Bone marrow (tissue), 2 donors: Measurements from ENCODE around the gene COL18A1.

Experiments used
- DNase-seq, 2 donors: peaks; one replicate each; lab custom pipeline; 2025; lab: John Stamatoyannopoulos, UW

COL18A1 gene

DNA sequence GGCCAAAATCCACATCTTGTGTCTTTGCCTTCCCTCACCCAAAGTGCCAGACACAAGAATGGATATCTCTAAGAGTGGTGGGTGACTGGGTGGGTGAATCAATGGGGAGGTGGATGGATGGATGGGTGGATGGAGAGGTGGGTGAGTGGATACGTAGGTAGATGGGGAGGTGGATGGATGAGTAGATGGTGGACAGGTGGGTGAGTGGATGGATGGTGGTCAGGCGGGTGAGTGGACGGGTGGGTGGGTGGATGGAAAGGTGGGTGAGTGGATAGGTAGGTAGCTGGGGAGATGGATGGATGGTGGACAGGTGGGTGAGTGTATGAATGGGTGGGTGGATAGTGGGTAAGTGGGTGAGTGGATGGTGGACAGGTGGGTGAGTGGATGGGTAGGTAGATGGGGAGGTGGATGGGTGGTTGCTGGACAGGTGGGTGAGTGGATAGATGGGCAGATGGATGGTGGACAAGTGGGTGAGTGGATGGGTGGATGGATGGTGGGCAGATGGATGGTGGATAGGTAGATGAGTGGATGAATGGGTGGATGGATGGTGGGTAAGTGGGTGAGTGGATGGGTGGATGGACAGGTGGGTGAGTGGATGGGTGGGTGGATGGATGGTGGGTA lies 103.0 kb downstream of the COL18A1 start:
- no peak for DNase-seq

DNA sequence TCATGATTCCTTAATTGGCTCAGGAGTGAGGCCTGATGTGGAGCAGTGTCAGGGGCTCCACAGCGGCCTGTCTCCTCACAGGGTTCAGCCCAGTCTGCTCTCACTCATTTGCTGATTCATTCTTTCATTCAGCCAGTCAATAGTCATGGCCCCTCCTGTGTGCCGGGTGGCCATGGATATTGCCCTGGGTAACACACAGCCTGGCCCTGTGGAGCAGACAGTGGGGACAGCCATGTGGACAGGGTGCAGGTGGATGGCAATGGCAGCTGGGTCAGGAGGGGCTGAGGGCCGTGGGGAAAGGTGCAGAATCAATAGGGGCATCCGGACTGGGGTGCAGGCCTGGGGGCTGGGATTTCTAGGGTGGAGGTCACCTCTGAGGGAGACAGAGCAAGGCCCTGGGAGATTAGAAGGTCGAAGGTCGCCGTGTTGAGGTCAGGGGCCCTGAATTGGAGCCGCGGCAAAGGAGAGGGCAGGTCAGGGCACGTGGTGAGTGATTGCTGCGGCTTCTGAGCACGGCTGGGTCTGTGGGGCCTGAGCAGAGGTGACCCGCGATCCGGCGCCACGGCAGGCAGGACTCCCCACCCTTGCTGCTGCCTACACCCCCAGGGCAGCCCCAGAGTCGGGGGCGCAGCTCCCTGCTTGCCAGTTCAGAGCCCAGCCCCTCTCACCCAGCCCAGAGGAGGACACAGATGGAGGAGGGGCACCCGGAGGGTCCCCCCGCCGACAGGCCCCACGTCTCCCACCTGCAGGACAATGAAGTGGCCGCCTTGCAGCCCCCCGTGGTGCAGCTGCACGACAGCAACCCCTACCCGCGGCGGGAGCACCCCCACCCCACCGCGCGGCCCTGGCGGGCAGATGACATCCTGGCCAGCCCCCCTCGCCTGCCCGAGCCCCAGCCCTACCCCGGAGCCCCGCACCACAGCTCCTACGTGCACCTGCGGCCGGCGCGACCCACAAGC lies 103.9 kb downstream of the COL18A1 start:
- DNase-seq = no peak

DNA sequence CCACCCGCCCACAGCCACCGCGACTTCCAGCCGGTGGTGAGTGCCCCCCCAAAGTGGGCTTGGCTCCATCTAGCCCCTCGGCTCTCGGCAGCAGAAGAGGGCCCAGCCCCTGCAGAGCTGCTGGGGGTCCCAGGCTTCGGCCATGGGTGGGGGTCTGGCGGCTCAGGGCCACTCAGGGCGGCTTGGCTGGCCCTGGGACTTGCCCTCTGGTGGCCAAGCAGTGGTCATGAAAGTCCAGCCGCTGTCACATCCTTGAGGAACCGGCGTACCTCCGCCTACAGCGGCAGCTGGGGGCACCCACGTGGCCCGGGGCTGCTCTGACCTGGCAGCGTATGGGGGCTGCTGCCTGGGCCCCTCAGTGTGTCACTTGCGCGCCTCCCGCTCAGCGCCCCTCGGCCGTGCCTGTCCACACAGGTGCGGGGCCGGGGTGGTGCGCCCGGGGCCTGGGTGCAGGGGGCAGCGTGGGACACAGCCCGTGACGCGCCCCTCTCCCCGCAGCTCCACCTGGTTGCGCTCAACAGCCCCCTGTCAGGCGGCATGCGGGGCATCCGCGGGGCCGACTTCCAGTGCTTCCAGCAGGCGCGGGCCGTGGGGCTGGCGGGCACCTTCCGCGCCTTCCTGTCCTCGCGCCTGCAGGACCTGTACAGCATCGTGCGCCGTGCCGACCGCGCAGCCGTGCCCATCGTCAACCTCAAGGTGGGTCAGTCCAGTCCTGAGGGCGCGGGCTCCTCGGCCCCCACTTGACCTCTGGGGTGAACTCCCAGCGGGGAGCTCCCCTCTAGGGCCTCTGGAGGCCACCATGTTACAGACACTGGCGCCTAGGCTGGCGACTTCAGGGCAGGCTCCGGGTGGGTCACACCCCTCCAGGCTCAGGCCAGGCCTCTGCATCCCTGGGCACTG lies 104.9 kb downstream of the COL18A1 start:
- DNase-seq = no peak

DNA sequence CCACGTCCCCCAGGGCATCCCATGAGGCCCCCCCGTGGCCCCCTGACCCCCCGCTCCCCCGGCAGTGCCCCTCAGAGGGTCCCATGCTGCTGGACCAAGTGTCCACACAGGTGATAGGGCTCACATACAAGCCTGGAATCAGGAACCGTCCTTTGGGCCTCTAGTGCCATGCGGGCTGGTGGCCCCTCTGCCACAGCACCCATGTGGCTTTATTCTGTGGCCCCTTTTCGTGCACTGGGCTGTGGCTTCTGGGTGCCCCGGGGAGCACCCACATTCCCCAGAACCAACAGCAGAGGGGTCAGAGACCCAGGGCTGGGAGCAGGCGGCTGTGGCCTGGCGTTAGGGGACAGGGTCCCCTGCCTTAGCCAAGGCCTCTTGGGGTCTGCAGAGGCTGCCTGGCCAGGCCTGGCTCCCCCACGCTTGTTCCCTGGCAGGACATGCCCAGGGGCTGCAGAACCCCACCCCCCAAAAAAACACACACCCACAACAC lies 105.5 kb downstream of the COL18A1 start:
- no peak for DNase-seq

DNA sequence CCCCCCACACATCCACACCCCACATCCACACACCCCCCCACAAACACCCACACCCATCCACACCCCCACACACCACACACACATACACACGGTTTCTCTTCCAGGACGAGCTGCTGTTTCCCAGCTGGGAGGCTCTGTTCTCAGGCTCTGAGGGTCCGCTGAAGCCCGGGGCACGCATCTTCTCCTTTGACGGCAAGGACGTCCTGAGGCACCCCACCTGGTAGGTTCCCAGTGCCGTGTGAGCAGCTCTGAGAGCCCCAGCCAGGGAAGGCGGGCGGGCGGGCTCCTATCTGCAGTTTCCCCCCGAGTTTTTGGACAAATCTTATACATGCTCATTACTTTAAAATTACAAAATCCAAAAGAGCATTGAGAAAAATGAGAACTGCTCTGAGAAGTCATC lies 106.0 kb downstream of the COL18A1 start:
- DNase-seq = no peak

DNA sequence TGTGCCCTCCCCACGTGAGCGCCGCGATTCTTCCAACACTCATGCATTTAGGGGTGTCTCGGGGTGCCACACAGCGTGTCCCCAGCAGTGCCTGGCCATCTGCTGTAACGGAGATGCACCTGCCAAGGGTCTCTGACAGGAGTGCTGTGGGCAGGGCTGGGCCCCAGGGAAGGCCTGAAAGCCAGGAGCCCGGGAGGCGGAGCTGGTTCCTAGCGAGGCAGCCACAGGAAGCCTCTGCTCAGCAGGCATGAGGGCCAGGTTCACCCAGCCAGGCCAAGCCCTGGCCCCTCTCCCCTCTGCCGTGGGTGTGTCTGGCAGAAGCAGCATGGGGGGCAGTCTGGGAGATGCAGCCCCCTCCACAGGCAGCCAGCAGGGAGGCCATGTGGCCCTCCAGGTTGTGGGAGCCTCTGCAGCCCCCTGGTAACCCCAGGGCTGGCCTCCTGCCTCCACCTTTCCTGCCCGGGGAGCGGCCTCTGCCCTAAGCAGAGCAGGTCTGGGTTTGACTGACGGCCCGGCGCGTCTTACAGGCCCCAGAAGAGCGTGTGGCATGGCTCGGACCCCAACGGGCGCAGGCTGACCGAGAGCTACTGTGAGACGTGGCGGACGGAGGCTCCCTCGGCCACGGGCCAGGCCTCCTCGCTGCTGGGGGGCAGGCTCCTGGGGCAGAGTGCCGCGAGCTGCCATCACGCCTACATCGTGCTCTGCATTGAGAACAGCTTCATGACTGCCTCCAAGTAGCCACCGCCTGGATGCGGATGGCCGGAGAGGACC lies 106.9 kb downstream of the COL18A1 start:
- no peak for DNase-seq

DNA sequence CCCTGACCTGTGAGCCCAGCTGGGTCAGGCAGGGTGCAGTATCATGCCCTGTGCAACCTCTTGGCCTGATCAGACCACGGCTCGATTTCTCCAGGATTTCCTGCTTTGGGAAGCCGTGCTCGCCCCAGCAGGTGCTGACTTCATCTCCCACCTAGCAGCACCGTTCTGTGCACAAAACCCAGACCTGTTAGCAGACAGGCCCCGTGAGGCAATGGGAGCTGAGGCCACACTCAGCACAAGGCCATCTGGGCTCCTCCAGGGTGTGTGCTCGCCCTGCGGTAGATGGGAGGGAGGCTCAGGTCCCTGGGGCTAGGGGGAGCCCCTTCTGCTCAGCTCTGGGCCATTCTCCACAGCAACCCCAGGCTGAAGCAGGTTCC lies 107.6 kb downstream of the COL18A1 start:
- DNase-seq = no peak

DNA sequence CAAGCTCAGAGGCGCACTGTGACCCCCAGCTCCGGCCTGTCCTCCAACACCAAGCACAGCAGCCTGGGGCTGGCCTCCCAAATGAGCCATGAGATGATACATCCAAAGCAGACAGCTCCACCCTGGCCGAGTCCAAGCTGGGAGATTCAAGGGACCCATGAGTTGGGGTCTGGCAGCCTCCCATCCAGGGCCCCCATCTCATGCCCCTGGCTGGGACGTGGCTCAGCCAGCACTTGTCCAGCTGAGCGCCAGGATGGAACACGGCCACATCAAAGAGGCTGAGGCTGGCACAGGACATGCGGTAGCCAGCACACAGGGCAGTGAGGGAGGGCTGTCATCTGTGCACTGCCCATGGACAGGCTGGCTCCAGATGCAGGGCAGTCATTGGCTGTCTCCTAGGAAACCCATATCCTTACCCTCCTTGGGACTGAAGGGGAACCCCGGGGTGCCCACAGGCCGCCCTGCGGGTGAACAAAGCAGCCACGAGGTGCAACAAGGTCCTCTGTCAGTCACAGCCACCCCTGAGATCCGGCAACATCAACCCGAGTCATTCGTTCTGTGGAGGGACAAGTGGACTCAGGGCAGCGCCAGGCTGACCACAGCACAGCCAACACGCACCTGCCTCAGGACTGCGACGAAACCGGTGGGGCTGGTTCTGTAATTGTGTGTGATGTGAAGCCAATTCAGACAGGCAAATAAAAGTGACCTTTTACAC lies 108.2 kb downstream of the COL18A1 start:
- no peak for DNase-seq

DNA sequence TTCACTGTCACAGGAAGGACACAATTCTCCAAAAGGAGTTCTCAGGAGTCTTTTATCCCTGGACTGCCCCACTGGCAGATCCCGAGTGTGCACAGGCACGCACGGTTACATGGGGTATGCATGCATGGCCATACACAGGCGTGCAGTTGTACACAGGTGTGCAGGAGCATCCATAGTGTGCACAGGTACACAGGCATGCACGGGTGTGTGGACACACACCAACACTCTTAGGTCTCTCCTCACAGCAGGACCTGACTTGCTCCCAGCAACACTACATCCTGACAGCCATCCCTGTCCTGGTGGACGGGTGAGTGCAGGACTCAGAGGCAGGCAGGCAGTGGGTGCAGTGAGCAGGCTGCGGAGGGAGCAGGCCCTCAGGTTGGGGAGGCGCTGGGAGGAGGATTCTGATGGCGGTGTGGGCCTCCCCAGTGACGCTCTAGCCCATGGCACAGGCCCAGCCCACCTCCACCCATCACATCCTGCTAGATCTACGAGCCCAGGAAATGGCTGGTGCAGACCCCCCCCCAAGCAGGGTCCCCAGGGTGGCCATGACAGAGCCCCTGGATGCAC lies 108.9 kb downstream of the COL18A1 start:
- DNase-seq = no peak

DNA sequence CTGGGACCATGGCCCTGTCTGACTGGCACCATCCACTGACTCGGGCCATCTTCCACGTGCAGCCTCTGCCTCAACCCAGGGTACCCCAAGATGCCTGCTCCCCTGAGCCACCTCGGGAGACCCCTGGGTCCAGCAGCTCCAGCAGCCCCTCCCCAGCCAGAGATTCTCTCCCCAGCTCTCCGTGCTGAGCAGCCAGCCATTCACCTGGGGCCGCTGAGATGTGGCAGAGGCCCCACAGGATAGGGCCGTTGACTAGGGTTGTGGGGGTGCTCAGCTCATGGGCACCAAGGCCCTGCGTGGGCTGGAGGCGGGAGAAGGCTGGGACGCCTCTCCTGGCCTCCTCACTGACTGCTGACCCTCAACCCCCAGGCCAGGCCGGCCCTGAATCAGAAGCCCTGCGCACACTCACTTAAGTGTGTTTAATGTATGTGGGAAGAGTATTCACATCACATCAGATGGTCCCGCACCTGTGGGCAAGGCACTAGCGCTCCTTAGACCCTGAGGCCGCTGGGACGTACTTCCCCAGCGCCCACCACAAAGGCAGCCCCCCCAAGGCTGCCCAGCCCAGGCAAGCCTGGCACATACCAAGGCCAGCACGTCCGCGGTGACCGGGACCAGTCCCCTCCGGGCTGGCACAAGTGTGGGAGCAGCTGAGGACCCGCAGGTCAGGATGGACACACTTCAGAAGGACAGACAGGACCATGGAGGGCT lies 109.5 kb downstream of the COL18A1 start:
- no peak for DNase-seq

DNA sequence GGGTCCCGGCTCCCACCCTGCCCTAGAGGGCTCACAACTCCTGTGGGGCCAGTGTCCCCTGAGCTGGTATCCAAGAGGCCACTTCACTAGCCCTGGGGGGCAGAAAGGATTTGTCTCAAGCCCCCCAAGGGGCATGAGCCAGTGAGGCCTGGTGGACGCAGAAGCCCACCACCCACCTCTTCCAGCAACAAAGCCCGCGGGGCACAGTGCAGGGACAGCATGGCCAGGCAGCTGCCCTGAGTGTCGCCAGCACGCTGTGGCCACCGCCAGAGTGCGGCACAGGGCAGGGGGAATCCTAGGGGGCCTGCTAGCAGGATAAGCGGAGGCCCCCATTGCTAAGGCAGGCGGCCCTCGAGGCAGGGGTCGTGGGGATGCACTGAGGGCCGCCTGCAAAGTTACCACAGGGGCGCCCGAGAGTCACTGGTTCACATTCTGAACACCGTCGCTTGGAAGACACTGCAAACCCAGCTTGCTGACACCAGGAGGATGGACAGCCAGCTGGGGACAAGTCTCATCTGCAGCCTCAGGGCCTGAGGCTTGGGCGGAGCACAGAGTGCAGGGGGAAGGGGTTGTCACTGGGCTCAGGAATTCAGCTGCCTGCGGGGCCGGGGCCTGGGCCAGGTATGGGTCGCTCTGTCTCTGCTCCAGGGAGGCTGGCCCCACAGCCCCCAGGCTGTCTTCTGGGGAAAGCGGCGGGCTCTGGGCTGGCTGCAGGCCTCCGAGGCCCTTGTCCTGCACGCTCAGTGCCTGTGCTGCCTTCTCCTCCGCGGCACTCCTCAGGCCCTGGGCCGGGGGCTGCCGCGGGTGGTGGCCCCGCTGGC lies 110.5 kb downstream of the COL18A1 start:
- DNase-seq = no peak

DNA sequence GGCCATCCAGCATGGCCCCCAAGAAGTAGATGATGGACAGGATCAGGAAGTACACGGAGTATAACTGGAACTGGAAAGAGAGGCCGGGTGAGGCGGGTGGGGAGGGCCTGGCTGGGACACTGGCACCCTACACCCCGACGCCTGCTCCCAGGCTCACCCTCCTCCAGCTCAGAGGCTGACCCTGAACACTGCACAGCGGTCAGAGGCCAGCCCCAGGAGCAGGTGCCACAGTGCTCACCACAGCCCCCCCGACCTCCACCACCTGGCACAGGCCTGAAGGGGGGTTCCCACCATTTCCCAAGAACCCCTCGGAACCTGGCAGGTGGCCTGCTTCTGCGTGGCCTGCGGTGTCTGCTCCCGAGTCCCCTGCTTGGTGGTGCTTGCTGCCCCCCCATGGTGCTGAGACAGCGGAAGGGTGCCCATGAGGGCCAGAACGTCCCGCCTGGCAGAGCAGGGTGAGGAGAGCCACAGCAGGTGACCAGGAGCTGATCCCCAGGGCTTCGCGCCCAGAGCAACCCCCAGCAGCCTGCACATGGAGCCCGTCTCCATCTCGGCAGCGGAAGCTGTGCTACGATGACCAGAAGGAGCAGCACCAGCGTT lies 111.2 kb downstream of the COL18A1 start:
- DNase-seq = no peak

DNA sequence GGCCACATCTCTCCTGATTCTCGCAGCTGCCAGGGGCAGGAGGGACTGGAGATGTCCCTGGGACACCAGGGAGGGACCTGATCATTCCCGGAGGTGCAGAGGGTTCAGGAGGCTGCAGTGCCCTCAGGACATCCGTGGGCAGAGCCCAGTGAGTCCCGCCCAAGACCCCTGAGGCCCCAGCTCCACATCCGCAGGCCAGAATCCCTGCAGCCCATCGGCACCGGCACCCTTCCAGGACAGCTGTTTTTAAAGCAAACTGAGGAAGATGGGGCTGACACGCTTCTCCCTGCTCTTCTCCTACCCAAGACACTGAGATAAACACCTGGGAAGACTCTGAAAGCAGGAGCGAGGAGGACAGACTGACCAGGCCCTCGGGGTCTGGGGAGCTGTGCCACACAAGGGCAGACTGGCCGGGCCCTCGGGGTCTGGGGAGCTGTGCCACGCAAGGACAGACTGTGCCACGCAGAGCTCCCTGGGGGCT lies 111.7 kb downstream of the COL18A1 start:
- no peak for DNase-seq

DNA sequence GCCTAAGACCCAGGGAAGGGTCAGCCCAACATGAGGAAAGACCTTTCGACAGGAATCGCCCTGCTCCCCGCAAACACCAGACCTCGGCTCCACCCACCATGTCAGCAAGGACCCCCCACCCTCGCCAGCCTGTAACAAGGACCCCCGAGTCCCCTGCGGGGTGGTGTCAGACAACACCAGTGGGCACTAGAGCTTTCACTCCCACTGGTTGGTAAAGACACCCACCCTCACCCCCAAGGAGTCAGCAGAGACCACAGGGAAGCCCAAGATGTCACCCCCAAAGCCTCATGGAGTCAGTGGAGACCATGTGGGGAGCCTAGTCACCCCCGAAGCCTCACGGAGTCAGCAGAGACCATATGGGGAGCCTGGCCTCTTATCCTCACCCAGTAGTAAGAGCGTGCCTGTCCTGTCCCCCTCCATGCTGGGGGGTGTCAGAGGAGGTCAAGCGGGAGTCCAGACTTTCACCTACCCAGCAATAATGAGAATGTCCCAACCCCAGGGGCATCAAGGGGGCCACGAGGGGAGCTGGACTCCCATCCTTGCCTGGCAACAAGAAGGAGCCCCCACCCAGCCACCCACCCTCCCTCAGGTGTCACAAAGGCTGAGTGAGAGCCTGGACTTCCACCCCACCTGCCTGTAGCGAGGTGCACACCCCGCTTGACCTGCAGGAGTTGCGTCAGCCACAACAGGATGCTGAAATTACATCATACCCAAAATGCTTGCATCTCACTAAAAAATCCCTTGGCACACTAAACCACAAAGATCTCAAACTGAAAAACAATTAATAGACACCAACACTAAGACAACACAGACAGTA lies 112.5 kb downstream of the COL18A1 start:
- DNase-seq = no peak

DNA sequence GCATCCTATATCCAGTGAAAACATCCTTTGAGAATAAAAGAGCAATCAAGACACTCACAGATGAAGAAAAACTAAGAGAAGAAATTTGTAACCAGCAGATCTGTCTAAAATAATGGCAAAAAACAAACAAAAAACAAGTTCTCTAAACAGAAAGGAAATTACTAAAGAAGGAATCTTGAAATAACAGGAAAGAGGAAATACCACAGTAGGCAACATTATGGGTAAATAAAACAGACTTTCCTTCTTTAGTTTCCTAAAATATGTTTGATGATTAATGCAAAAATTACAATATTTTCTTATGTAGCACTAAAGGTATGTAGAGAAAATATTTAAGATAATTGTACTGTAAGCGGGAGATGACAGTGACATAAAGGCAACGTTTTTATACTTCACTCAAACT lies 113.8 kb downstream of the COL18A1 start:
- DNase-seq = no peak

DNA sequence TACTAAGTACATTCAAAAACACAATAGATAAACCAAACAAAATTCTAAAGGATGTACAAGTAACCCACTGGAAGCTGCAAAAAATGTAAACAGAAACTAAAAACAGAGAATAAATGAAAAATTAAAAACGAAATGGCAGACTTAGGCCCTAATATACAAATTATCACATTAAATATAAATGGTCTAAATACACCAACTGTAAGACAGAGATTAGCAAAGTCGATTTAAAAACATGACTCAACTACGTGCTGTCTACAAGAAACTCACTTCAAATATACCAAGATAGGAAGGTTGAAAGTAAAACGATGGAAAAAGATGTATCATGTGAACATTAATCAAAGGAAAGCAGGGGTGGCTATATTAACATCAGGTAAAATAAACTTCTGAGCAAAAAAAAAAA lies 114.2 kb downstream of the COL18A1 start:
- no peak for DNase-seq

DNA sequence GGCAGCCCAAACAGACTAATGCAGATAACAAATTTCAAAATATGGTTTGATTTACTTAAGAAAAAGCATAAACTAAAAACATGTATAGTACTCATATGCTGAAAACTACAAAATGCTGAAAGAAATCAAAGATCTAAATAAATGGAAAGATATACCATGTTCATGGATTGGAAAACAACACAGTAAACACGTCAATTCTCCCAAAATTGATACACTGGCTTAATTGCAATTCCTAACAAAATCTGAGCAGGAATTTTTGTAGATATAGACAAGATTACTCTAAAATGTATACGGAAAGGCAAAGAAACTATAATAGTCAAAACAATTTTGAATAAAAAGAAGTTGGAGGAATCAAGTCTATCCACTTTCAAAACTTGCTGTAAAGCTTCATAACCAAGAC lies 116.3 kb downstream of the COL18A1 start:
- DNase-seq = no peak

DNA sequence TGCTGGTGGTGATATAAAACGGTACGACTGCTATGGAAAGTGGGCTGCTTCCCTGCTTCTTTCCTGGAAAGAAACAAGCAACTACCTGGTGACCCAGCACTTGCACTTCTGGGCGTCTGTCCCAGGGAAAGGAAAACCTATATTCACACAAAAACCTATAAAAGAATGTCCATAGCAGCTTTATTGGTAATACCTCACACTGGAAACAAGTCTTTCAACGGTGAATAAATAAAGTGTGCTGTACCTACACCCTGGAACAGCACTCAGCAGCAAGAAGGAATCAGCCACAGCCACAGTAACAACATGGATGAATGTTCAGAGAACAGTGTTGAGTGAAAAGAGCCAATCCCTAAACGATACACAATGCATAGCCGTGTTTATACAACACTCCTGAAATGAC lies 117.4 kb downstream of the COL18A1 start:
- DNase-seq = no peak
